GM21717 (cell line): ENCODE measurements around the gene TRIM36.

Experiments used
- ATAC-seq: cut with Tn5 transposase; IDR thresholded peaks from one replicate; pipeline ENCODE4 v1.9.1; 2021; ENCODE audit warnings: mild to moderate bottlenecking, moderate library complexity; ENCODE audit not compliant: unreplicated experiment

Gene TRIM36

DNA sequence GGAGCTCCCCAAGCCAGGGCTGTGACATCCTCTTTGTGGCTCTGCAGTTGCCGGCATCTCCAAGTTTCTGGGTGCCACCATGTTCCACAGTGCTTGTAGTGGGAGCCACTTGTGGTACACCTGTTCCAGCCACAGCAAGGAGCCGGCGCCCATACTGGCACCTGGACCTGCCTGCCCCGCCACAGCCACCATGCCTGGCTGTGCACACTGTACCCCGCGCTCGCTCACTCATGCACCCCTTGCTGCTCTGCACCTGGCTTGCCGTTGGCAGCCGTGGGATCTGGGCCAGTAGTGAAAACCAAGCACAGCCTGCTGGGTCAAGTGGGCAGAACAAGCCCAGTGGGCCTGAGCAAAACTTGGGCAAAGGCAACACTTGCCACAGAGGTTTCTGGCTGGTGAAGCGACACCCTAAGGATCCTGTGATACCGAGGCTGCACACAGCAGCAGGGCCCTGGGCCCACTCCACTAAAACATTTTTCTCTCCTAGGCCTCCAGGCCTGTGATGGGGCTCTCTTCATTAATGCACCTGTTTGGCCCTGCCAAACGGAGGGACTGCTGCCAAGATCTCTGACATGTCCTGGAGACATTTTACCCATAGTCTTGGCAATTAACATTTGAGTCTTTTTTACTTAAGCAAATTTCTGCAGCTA is 2.8 kb downstream of the TRIM36 start:
- no peak for ATAC-seq

DNA sequence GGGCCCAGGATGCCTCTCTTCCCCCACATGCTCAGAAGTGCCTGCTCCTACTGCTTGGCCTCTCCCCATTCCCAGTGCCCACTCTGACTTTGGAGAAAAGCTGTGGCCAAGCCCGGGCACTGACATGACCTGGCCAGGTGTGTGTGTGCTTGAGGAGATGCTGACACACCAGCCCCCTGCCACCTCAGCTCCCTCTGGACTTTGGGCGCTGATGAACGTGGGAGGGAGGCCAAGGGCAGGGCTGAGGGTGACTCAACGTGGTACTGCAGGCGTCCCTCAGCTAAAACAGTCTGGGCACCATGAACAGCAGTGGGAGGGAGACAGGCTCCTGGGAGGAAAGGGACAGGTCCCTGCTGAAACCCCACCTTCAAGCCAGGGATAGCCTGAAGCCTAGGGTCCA is 3.9 kb downstream of the TRIM36 start:
- no peak for ATAC-seq

DNA sequence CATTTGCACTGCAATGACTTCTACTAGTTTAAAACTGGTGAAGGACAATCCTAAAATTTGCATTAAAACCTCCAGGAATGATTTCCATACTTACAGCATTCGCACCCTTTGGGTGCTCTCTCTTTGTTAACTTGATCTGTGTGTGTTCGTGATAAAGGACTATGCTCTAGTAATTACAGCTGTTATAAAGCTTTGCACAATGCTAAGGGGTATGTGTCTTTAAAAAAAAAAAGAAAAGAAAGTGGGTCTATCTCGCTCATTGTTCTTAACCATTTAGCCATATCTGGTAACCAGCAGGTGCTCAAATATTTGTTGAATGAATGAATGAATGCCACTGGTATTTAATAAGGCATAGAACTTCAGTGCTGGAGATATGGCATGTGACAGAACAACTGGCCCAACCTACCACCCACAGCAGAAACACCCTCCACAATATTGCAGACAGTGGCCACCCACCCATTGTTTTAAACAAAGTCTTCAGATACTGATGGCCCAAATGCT is 8.7 kb downstream of the TRIM36 start:
- ATAC-seq: no peak

DNA sequence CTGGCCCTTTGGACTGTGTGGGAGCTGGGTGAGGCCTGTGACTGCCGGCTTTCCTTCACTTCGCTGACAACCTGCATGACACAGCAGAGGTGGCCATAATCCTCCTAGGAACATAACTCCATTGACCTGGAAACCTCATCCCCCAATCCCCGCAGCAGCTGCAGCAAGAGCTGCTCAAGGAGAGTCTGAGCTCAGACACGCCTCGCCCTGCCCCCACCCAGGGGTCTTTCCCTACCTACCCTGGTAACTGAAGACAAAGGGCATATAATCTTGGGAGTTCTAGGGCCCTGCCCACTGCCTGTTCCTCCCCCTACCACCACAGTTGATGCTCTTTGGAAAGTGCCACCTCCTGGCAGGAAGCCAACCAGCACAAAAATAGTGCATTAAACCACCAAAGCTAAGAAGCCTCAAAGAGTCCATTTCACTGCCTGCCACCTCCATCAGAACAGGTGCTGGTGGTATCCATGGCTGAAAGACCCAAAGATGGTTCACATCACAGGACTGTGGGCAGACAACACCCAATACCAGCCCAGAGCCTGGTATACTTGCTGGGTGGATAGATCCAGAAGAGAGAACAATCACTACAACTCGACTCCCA is 18.4 kb downstream of the TRIM36 start:
- ATAC-seq: no peak

DNA sequence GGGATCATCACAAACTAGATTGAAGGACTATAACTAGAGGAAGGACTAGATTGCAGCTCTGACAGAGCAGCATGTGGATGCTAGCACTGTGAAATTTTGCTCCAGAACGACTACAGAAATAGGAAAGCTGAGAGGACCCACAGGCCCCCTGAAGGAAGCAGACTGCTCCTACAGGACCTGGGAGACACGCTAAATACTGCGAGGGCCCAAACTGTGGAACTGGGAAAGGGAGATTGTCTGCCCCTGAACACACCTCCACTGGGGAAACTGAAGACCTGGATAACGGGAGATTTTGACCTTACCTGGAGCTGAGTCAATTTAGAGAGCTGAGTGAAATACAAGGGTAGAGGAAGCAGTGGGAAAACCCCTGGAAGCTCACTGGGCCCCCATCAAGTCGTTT is 19.2 kb downstream of the TRIM36 start:
- ATAC-seq: no peak

DNA sequence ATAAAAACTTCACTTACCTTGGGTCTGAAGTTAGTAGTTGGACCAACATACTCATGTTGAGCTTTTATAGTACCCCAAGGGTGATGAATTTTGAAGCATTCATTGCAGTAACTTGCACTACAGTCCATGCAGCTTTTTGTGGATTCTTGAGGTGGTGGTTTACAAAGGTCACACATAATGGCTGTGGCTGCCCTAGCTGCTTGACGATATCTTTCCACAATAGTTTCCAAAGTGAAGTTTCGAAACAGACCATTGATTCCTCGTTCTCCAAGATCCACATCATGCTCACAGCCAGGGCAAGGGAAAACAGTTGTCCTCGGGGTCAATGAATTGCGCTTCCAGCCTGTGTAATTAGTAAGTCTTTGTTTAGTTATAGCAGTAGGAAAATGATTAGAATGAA is 22.7 kb downstream of the TRIM36 start:
- ATAC-seq: no peak

DNA sequence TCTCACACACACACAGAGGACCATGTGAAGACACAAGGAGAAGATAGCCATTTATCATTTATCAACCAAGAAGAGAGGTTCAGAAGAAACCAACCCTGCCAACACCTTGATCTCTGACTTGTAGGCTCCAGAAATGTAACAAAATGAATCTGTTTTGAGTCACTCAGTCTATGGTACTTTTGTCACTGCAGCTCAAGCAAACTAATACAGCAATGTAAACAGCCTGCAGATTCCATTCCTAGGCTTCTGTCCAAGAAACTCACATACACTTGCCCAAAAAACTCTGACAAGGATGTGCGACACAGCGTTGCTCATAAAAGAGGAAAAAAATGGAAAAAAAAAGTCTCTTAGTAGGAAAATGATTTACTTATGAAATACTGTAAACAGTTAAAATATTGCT is 33.4 kb downstream of the TRIM36 start:
- no peak for ATAC-seq

DNA sequence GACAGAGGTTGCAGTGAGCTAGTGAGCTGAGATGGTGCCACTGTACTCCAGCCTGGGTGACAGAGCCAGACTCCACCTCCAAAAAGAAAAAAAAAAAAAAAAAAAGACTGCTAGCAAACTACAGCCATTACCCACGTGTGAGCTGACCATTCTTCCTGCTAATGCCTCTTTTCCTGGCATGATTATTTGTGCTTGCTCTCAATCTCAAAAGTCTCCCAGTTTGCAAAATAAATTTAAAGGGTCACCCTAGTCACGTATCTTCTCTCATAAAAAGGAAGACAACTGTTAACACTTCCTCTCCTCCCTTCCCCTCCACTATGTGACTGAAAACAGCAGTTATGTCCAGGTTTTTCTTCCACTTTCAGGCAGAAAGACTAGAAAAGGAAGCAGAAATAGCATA is 37.2 kb downstream of the TRIM36 start:
- peak; percentile 57 for ATAC-seq

DNA sequence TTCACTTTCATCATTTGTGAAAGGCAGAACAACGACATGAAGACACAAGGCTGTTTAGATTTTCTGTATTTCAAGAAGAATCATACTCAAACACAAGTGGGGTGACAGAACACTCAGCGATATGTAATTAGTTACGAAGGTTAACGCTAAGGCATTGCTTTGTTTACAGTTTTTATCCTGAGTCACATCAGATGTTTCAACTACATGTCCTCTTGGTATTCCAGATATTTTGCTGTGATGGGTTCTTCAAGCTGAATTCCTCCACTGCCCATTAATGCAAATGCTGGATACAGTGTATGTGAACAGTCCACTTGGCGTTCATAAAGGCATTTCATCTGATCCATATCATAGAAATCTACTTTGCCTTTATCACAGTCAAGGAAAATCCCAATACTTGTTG is 43.4 kb downstream of the TRIM36 start:
- no peak for ATAC-seq

DNA sequence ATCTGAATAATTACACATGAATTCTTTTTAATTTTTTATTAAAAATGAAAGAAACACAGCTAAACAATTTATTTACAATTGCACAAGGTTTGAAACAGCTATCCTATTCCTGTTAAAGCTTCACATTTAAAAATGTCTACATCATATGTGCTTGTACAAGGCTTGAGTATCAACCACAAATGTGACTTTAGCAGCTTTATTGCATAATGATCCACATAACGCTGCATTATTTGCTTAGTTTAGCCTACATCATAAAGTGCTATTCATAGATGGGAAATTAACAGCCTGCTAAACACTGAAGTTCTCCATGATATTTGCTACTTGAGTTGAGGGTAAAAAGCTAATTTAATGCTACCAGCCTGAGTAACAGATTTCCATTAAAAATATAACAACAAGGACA is 45.0 kb downstream of the TRIM36 start:
- no peak for ATAC-seq

DNA sequence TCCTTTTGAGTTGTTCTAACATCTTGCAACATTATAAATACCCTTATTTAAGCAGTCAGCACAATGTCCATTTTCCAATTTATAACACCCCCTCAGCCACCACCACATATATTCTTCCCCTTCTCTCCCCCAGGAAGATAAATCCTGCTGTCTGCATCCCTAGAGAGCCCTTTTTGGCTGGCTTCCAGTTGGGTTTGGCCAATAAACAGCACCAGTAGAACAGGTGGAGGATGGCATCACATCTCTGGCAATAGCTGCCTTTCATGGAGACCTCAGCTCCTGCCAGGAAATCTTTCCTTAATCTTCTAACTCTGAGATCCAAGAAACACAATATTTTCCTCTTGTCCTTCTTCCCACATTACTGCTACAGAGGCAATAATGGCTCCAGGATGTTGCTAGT is 53.7 kb downstream of the TRIM36 start:
- no peak for ATAC-seq

DNA sequence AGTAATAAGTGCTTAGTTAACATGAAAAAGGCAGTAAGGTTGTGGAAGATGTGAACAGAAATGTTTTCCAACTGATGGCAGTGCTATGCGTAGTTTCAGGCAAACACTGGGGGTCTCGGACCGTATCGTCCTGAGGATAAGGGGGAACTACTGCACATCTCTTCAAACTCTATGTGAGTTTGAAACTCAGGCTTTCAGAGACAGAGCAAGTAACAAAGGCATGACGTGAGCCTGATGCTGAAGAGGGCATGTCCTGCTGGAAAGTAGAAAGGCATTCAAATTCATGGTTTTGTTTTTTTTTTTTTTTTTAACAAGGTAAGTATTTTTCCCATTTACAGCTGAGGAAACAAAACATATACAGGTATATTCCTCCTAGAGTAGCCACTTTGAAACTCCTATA is 59.9 kb downstream of the TRIM36 start:
- no peak for ATAC-seq

DNA sequence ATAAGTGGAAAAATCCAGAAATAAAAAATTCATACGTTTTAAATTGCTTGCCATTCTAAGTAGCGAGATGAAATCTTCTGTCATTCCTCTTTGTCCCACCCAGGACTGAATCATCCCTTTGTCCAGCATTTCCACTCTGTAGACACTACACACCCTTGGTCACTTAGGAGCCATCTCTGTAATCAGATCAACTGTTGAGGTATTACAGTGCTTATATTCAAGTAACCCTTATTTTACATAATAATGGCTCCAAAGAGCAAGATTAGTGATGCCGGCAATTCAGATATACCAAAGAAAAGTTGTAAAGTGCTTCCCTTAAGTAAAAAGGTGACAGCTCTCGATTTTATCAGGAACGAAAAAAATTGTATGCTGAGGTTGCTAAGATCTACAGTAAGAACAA is 60.4 kb downstream of the TRIM36 start:
- ATAC-seq: no peak

DNA sequence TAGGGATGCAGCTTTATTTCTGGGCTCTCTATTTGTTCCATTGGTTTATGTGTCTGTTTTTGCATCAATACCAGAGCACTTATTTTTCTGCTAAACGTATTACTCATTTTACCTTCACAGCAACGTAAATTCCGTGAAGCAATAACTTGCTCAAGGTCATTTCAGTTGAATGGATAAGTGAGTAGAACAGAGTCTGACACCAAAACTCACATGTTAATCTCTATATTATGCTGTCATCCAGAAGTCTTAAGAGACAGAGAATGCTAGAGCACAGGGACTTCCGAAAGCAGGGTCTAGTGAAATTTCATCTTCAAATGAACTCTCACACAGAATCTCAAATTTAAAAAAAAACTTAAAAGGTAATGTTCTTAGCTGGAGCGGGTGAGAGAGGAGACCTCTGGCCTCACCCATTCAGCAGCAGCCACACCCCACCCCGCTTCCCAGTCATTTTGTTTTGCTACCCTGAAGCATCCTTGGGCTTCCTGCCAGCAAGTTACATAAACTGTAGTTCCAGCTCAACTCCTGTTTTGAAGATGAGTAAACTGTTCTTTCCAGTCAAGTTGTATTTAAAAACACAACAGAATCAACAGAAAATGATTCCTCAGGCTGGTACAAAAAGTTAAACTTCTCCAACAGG is 69.3 kb downstream of the TRIM36 start:
- ATAC-seq: no peak

DNA sequence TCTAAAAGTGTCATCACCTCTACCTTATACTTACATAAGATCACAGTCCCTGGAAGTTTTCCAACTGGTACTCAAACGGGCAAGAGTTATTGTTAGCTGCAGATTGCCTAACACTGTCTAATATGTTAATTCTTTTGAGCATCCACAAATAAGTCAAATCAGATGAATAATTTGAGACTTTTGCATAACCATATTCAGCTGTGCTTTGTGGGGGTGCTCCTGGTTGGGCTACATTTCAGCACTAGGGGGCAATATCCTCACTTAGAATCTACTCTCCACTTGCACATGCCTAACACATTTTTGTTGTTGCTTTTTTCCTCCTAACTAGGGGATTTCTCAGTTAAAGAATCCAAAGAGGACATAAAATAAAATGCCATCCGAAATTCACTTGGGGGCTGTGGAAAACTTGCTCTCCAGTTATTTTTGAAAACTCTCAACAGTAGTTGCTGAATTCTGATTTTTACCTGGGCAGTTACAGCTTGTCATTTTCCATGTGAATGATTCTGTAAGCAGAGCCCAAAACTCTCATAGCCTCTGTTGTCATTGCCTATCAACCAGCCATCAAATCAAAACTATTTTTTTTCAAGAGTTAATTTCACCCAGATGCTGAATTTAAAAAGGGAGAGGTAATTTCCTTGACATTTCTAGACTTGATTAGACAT is 71.5 kb downstream of the TRIM36 start:
- ATAC-seq: peak; percentile 88

DNA sequence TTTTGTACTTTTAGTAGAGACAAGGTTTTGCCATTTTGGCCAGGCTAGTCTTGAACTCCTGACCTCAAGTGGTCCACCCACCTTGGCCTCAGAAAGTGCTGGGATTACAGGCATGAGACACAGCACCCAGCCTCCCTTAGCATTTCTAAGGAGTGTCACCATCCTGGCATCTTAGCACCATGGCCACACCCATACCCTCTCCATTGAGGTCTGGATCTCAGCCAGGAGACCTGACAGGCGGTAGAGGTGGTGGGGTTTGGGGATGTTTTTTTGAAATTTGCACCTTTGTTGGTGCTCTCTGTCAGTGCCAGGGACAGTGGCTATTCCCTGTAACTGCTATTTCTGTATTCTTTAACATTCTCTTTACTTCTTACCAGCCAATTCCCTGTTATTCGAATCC is 72.5 kb downstream of the TRIM36 start:
- ATAC-seq: no peak

DNA sequence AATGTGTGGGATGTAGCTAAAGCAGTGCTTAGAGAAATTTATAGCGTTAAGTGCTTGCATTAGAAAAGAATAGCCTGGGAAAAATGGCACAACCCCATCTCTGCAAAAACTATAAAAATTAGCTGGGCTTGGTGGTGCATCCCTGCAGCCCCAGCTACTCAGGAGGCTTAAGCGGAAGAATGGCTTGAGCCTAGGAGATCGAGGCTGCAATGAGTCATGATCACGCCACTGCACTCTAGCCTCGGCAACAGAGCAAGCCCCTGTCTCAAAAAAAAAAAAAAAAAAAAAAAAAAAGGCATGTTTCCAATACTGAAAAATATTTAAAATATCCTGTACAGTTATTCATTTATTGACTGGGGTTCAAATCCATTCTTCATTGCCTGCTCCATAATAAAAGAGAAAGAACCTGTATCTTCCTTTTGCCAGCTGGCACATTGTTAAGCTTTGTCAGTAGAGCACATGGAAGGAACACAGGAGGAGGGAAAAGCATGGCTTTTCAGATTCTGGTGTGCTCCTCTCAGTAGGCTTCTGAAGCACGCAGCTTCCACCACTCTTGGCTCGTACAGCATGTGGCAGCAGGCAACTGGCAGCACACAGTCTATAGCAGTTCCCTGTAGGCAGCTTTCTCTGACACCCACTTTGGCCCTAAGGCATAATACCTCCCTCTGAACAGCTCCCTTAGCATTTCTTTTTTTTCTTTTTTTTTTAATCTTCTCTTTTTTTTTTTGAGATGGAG is 73.5 kb downstream of the TRIM36 start:
- no peak for ATAC-seq

DNA sequence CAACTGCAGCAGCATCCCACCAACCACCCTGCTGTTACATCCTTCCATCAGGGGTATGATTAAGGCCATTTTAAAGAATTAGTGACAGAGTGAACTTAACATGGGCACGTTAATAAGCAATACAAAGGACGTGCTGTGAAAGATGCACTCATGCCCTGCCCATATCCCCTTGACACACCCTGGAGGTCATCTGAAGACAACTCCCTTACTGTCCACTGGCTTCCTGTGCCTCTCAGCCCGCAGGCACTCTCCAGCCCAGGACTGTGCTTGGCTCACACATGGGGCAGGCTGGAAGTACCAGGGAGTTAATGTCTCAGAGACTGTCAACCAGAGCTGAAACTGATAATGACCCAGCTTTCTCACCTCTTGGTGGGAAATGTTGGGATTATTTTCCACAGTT is 81.8 kb downstream of the TRIM36 start:
- ATAC-seq: no peak

DNA sequence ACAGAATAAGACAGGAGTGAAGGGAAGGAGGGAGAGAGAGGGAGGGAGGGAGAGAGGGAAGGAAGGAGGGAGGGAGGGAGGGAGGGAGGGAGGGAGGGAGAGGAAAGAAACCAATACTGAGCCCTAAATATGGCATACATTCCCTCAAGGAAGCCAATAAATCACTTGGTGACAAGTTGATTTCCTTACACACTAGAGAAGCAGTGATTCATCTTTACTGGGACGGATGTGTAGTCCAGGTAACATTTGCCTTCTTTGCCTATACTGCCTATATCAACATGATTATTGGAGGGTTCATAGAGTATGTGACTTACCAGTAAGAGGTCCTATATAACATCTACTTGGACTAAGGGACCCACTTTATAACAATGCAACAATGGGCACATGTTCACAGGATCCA is 83.2 kb downstream of the TRIM36 start:
- no peak for ATAC-seq

DNA sequence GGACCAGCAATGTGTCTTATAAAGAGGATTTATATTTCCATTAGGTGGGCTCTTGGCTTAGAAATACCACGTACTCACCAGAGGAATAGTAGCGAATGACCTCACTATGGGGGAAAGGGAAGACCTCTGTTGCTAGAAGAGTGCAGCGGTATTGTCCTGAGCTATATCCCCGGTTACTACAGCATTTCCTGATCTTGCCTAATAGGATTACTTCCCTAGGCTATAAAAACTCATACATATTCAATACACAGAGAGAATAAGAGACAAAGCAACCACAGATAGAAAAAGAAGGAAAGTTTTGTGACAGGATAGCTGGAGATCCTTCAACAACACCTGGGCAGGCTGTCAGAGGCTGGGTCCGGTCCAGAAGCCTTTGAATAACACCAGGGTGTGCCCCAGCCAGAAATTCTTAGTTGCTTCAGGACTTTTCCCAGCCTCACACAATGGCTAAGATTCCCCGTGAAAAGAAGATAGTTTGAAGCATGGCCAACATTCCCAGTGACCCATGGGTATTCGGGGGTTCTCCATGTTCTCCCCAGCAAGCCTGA is 85.4 kb downstream of the TRIM36 start:
- no peak for ATAC-seq
